ENCODE measurements around the gene RPS26. TPM values are rescaled to one million over a fixed set of nuclear protein-coding genes. Genes with fewer than 3 reads are reported as not detected.

RPS26 gene
- total and polyA plus RNA-seq, 9 of the 15 experiments (the other 6 are each of a cell fraction or from before 2014, with no cell fraction given) = 70.2 to 1,589 (median 852) TPM

GRCh38 chr12:56041552-56042429, at the start of gene RPS26 (continued):
- TF ChIP-seq, protein P1, sequence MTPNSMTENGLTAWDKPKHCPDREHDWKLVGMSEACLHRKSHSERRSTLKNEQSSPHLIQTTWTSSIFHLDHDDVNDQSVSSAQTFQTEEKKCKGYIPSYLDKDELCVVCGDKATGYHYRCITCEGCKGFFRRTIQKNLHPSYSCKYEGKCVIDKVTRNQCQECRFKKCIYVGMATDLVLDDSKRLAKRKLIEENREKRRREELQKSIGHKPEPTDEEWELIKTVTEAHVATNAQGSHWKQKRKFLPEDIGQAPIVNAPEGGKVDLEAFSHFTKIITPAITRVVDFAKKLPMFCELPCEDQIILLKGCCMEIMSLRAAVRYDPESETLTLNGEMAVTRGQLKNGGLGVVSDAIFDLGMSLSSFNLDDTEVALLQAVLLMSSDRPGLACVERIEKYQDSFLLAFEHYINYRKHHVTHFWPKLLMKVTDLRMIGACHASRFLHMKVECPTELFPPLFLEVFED (CRISPR knock-in tag; conservative IDR thresholded peaks at IDR 0.05) = peak; percentile 63; the same call in 1 of the 2 replicates
- no peak for TF ChIP-seq CREB5 (CRISPR knock-in tag; IDR thresholded peaks at IDR 0.05)
- no peak for TF ChIP-seq CHD4 (IDR thresholded peaks at IDR 0.05; ENCODE audit: insufficient read depth, insufficient replicate concordance, low read depth, low read length, poor library complexity, severe bottlenecking)
- no peak for TF ChIP-seq GABPB2 (CRISPR knock-in tag; conservative IDR thresholded peaks at IDR 0.05)
- TF ChIP-seq ZNF316 (IDR thresholded peaks at IDR 0.05) = no peak; the same call in 1 of the 2 replicates
- TF ChIP-seq ZNF165 (CRISPR knock-in tag; IDR thresholded peaks at IDR 0.05; ENCODE audit: borderline replicate concordance) = no peak
- TF ChIP-seq, protein P2, sequence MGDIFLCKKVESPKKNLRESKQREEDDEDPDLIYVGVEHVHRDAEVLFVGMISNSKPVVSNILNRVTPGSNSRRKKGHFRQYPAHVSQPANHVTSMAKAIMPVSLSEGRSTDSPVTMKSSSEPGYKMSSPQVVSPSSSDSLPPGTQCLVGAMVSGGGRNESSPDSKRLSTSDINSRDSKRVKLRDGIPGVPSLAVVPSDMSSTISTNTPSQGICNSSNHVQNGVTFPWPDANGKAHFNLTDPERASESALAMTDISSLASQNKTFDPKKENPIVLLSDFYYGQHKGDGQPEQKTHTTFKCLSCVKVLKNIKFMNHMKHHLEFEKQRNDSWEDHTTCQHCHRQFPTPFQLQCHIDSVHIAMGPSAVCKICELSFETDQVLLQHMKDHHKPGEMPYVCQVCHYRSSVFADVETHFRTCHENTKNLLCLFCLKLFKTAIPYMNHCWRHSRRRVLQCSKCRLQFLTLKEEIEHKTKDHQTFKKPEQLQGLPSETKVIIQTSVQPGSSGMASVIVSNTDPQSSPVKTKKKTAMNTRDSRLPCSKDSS (IDR thresholded peaks at IDR 0.05; ENCODE audit: low read depth, partially characterized antibody) = no peak
- no peak for TF ChIP-seq SP2 (IDR thresholded peaks at IDR 0.05; ENCODE audit: extremely low read depth, low read depth, low read length, poor library complexity, severe bottlenecking)
- no peak for TF ChIP-seq ZNF77 (CRISPR knock-in tag; IDR thresholded peaks at IDR 0.05)
- no peak for TF ChIP-seq ZNF780A (CRISPR knock-in tag; IDR thresholded peaks at IDR 0.05)
- TF ChIP-seq TAF15 (IDR thresholded peaks at IDR 0.05; ENCODE audit: low read depth, low read length) = no peak
- no peak for TF ChIP-seq ZNF224 (CRISPR knock-in tag; IDR thresholded peaks at IDR 0.05)
- peak; percentile 88 for TF ChIP-seq HDAC8 (tag; IDR thresholded peaks at IDR 0.05)
- TF ChIP-seq ARID4B (CRISPR knock-in tag; IDR thresholded peaks at IDR 0.05) = peak; percentile 90
- peak; percentile 51 for TF ChIP-seq NELFE (IDR thresholded peaks at IDR 0.05; ENCODE audit: insufficient read depth, insufficient read length)
- no peak for TF ChIP-seq CREBBP (IDR thresholded peaks at IDR 0.05; ENCODE audit: low read depth, low read length)
- TF ChIP-seq RFX5 (IDR thresholded peaks at IDR 0.05; ENCODE audit: low read depth, low read length) = no peak
- TF ChIP-seq ZNF24 (IDR thresholded peaks at IDR 0.05) = no peak
- 0 out of 2 replicates have a peak, but pooled peaks have one; percentile 34 for TF ChIP-seq MIER1 (IDR thresholded peaks at IDR 0.05; ENCODE audit: low read depth)
